Urothelium cell line (cell line): Measurements from ENCODE around the gene MGST3.
"Not testable (repeated sequence)": the region's sequence is repeated elsewhere in the genome, so short reads cannot be mapped to it uniquely, and the experiment has no call there.

Source experiments
- DNase-seq: peaks from one replicate; pipeline ENCODE4 v3.0.0; 2011; ENCODE audit warnings: low spot score, mixed read lengths
- FAIRE-seq: peaks from 2 replicates; lab custom pipeline; 2011; peaks lifted over from hg19 to GRCh38; lab: Jason Lieb, UNC

Gene MGST3

GRCh38 chr1:165695031-165695430 is 64.0 kb downstream of the MGST3 start:
- no peak for FAIRE-seq
- no peak for DNase-seq

- DNase-seq (no peak), FAIRE-seq (no peak)
These were observed 65.6 kb downstream of the MGST3 start for GRCh38 chr1:165696625-165697100.

- DNase-seq (no peak), FAIRE-seq (no peak)
These were observed 66.5 kb downstream of the MGST3 start for GRCh38 chr1:165697491-165697880.

GRCh38 chr1:165697881-165698760 is 67.1 kb downstream of the MGST3 start, which contains the start of gene ALDH9A1:
TSS of gene ALDH9A1 (minus strand) at chr1:165698562. CDS start at chr1:165698558, 4 bp downstream.
- FAIRE-seq (no peak), DNase-seq (peak; percentile 93)

GRCh38 chr1:165698761-165699052 is 67.7 kb downstream of the MGST3 start:
- no peak for FAIRE-seq
- DNase-seq: no peak

- no peak for DNase-seq
- FAIRE-seq: no peak
These were observed 68.5 kb downstream of the MGST3 start for GRCh38 chr1:165699577-165699976.

- DNase-seq, FAIRE-seq: not testable (repeated sequence)
These were observed 70.9 kb downstream of the MGST3 start for GRCh38 chr1:165701922-165702321.

- FAIRE-seq (no peak), DNase-seq (no peak)
These were observed 72.6 kb downstream of the MGST3 start for GRCh38 chr1:165703648-165704047.
